ENCODE results near the gene ADARB1. TPM values are rescaled to one million over a fixed set of nuclear protein-coding genes. Genes with fewer than 3 reads are reported as not detected.

The ADARB1 gene
- polyA plus RNA-seq, 1 of the 3 experiments (the other 2 are of a cell fraction), result 7.8 TPM

DNA sequence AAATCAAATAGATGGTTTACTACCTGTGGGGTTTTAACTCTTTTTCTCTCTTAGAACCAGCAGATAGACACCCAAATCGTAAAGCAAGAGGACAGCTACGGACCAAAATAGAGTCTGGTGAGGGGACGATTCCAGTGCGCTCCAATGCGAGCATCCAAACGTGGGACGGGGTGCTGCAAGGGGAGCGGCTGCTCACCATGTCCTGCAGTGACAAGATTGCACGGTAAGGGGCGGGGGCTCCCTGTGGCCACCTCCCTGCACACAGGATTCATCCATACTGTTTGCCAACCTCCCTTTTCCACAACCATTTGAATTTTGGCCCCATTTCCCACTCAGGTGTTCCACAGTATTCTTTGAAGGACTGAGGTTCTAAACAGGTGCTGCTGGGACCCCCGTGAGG, 110.5 kb downstream of the ADARB1 start:
- Histone ChIP-seq H2AFZ (ENCODE audit: low read depth) (no peak overlapping the region), H3K36me3 (replicated peaks in 1 of 2; ENCODE audit: control insufficient read depth in 1 of 2, insufficient read depth in 2 of 2, low read length in 1 of 2) (peaks cover 31 to 59% of the 10 kb centered on the region in 2 experiments), H3K79me2 (ENCODE audit: insufficient read depth) (no peaks in the 10 kb centered on the region), H3K9ac (no peak overlapping the region), H3K4me2 (no peak overlapping the region), H3F3A (replicated peaks; ENCODE audit: insufficient read depth) (no peaks in the 10 kb centered on the region), H3K4me3 (ENCODE audit: low read depth in 2 of 2, low read length in 1 of 2) (no peak overlapping the region), H3K27ac (ENCODE audit: low read depth in 2 of 2, low read length in 1 of 2) (no peak overlapping the region), H3K27me3 (ENCODE audit: insufficient read depth) (no peaks in the 10 kb centered on the region), H3K9me2 (no peaks in the 10 kb centered on the region), H4K20me1 (ENCODE audit: insufficient read depth) (no peaks in the 10 kb centered on the region), H3K4me1 (ENCODE audit: control insufficient read depth in 1 of 2, insufficient read depth in 2 of 2, low read depth in 1 of 2, low read length in 1 of 2) (no peaks in the 10 kb centered on the region), H3K9me3 (peaks cover 26% of the 10 kb centered on the region)
- 94% methylated on average over 11 of the region's 11 CpGs for WGBS (ENCODE audit: low lambda C conversion rate)
- CTCF ChIA-PET, result interaction anchor here (0.8 kb wide), 1 partner anchor 47 kb away, joined by 3 read pairs; no protein-coding TSS in a partner anchor
- POLR2A ChIA-PET, result no interaction called here
- TF ChIP-seq JUND (IDR thresholded peaks at IDR 0.05) (no peak), NFIC (IDR thresholded peaks at IDR 0.05; ENCODE audit: borderline replicate concordance) (no peak), YY1 (IDR thresholded peaks at IDR 0.05; ENCODE audit: low read depth) (no peak), RFX5 (IDR thresholded peaks at IDR 0.05; ENCODE audit: low read length) (no peak), MXI1 (IDR thresholded peaks at IDR 0.05; ENCODE audit: low read depth, low read length) (no peak), RAD21 (IDR thresholded peaks at IDR 0.05; ENCODE audit: low read length) (no peak), GABPA (IDR thresholded peaks at IDR 0.05; ENCODE audit: low read depth) (no peak), SIN3A (IDR thresholded peaks at IDR 0.05; ENCODE audit: borderline replicate concordance, low read depth, low read length) (no peak), MEF2A (IDR thresholded peaks at IDR 0.05; ENCODE audit: borderline replicate concordance, low read depth) (no peak), FOXJ3 (CRISPR knock-in tag; IDR thresholded peaks at IDR 0.05) (no peak), TCF12 (IDR thresholded peaks at IDR 0.05) (no peak), FOSL2 (IDR thresholded peaks at IDR 0.05; ENCODE audit: borderline replicate concordance, low read depth) (no peak), FOXM1 (IDR thresholded peaks at IDR 0.05; ENCODE audit: low read depth) (no peak)
- TF ChIP-seq, protein P1, sequence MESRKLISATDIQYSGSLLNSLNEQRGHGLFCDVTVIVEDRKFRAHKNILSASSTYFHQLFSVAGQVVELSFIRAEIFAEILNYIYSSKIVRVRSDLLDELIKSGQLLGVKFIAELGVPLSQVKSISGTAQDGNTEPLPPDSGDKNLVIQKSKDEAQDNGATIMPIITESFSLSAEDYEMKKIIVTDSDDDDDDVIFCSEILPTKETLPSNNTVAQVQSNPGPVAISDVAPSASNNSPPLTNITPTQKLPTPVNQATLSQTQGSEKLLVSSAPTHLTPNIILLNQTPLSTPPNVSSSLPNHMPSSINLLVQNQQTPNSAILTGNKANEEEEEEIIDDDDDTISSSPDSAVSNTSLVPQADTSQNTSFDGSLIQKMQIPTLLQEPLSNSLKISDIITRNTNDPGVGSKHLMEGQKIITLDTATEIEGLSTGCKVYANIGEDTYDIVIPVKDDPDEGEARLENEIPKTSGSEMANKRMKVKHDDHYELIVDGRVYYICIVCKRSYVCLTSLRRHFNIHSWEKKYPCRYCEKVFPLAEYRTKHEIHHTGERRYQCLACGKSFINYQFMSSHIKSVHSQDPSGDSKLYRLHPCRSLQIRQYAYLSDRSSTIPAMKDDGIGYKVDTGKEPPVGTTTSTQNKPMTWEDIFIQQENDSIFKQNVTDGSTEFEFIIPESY (IDR thresholded peaks at IDR 0.05; ENCODE audit: borderline replicate concordance, low read depth), result no peak
- TF ChIP-seq, protein P2, sequence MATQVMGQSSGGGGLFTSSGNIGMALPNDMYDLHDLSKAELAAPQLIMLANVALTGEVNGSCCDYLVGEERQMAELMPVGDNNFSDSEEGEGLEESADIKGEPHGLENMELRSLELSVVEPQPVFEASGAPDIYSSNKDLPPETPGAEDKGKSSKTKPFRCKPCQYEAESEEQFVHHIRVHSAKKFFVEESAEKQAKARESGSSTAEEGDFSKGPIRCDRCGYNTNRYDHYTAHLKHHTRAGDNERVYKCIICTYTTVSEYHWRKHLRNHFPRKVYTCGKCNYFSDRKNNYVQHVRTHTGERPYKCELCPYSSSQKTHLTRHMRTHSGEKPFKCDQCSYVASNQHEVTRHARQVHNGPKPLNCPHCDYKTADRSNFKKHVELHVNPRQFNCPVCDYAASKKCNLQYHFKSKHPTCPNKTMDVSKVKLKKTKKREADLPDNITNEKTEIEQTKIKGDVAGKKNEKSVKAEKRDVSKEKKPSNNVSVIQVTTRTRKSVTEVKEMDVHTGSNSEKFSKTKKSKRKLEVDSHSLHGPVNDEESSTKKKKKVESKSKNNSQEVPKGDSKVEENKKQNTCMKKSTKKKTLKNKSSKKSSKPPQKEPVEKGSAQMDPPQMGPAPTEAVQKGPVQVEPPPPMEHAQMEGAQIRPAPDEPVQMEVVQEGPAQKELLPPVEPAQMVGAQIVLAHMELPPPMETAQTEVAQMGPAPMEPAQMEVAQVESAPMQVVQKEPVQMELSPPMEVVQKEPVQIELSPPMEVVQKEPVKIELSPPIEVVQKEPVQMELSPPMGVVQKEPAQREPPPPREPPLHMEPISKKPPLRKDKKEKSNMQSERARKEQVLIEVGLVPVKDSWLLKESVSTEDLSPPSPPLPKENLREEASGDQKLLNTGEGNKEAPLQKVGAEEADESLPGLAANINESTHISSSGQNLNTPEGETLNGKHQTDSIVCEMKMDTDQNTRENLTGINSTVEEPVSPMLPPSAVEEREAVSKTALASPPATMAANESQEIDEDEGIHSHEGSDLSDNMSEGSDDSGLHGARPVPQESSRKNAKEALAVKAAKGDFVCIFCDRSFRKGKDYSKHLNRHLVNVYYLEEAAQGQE (IDR thresholded peaks at IDR 0.05; ENCODE audit: low read depth, low read length), result no peak
- TF ChIP-seq, protein P3, sequence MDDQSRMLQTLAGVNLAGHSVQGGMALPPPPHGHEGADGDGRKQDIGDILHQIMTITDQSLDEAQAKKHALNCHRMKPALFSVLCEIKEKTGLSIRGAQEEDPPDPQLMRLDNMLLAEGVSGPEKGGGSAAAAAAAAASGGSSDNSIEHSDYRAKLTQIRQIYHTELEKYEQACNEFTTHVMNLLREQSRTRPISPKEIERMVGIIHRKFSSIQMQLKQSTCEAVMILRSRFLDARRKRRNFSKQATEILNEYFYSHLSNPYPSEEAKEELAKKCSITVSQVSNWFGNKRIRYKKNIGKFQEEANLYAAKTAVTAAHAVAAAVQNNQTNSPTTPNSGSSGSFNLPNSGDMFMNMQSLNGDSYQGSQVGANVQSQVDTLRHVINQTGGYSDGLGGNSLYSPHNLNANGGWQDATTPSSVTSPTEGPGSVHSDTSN (IDR thresholded peaks at IDR 0.05), result no peak
- TF ChIP-seq, protein P4, sequence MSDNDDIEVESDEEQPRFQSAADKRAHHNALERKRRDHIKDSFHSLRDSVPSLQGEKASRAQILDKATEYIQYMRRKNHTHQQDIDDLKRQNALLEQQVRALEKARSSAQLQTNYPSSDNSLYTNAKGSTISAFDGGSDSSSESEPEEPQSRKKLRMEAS (IDR thresholded peaks at IDR 0.05; ENCODE audit: low read depth), result no peak
- TF ChIP-seq, protein P5, sequence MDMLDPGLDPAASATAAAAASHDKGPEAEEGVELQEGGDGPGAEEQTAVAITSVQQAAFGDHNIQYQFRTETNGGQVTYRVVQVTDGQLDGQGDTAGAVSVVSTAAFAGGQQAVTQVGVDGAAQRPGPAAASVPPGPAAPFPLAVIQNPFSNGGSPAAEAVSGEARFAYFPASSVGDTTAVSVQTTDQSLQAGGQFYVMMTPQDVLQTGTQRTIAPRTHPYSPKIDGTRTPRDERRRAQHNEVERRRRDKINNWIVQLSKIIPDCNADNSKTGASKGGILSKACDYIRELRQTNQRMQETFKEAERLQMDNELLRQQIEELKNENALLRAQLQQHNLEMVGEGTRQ (IDR thresholded peaks at IDR 0.05; ENCODE audit: borderline replicate concordance, low read depth, low read length), result no peak
- TF ChIP-seq, protein P6, sequence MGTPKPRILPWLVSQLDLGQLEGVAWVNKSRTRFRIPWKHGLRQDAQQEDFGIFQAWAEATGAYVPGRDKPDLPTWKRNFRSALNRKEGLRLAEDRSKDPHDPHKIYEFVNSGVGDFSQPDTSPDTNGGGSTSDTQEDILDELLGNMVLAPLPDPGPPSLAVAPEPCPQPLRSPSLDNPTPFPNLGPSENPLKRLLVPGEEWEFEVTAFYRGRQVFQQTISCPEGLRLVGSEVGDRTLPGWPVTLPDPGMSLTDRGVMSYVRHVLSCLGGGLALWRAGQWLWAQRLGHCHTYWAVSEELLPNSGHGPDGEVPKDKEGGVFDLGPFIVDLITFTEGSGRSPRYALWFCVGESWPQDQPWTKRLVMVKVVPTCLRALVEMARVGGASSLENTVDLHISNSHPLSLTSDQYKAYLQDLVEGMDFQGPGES (IDR thresholded peaks at IDR 0.05; ENCODE audit: low read depth, low read length), result no peak
- no peak for DNase-seq
